NCI-H2107 (cell line): ENCODE results near the gene TCOF1.

Source experiments
- DNase-seq: peaks from one replicate; lab custom pipeline; 2025; lab: John Stamatoyannopoulos, UW

Gene TCOF1

GRCh38 chr5:150391064-150391834 is 33.8 kb downstream of the TCOF1 start:
- no peak for DNase-seq

- DNase-seq: no peak
Measured at GRCh38 chr5:150391986-150392385, 34.5 kb downstream of the TCOF1 start.

- no peak for DNase-seq
Measured at GRCh38 chr5:150392680-150393079, 35.2 kb downstream of the TCOF1 start.

GRCh38 chr5:150393096-150393645 is 35.7 kb downstream of the TCOF1 start:
- DNase-seq: no peak

GRCh38 chr5:150394131-150394530 is 36.6 kb downstream of the TCOF1 start:
- DNase-seq: no peak

- no peak for DNase-seq
Measured at GRCh38 chr5:150394912-150395687, 37.6 kb downstream of the TCOF1 start.

GRCh38 chr5:150395688-150395975 is 38.1 kb downstream of the TCOF1 start:
- no peak for DNase-seq

- DNase-seq: no peak
Measured at GRCh38 chr5:150396267-150396666, 38.8 kb downstream of the TCOF1 start.

GRCh38 chr5:150397146-150397781 is 39.8 kb downstream of the TCOF1 start:
- DNase-seq: no peak

GRCh38 chr5:150397782-150398721 is 40.6 kb downstream of the TCOF1 start:
- DNase-seq: no peak

GRCh38 chr5:150398722-150399523 is 41.4 kb downstream of the TCOF1 start:
- no peak for DNase-seq

- no peak for DNase-seq
Measured at GRCh38 chr5:150399524-150400211, 42.2 kb downstream of the TCOF1 start.

GRCh38 chr5:150400316-150401075 is 43.0 kb downstream of the TCOF1 start:
- no peak for DNase-seq

GRCh38 chr5:150401076-150401375 is 43.5 kb downstream of the TCOF1 start:
- no peak for DNase-seq

- DNase-seq: no peak
Measured at GRCh38 chr5:150401376-150402228, 44.1 kb downstream of the TCOF1 start.

GRCh38 chr5:150402229-150402773 is 44.8 kb downstream of the TCOF1 start:
- DNase-seq: no peak

- DNase-seq: no peak
Measured at GRCh38 chr5:150402901-150403342, 45.4 kb downstream of the TCOF1 start.

GRCh38 chr5:150404121-150404520 is 46.6 kb downstream of the TCOF1 start:
- DNase-seq: no peak
